Renal pelvis (tissue), 4 donors: ENCODE measurements around the gene YTHDC1. TPM values are rescaled to one million over a fixed set of nuclear protein-coding genes. Genes with fewer than 3 reads are reported as not detected.

ENCODE experiments used
- DNase-seq: peaks from one replicate; pipeline ENCODE4 v3.0.0-alpha.2; 2013
- polyA plus RNA-seq, 3 donors: library from polyadenylated mRNA; unstranded; fragments of 120-200 nt; gene quantifications; one replicate each; pipeline ENCODE4 v1.2.1, GENCODE V29; 2013; ENCODE audit not compliant: insufficient read length in 3 of 3

Gene YTHDC1
- polyA plus RNA-seq, 3 donors = 158 to 204 (median 184) TPM

DNA sequence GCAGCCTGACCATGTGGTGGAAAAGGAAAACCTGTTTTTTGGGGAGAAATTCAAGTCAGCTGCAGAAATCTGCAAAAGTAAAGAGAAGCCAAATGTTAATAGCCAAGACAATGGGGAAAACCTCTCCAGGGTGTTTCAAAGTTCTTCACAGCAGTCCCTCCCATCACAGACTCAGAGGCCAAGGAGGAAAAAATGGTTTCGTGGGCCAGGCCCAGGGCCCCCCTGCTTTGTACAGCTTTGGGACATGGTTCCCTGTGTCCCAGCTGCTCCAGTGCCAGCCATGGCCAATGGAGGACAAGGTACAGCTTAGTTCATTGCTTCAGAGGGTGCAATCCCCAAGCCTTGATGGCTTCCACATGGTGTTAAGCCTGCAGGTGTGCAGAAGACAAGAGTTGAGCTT lies 15.2 kb upstream of the YTHDC1 start:
- DNase-seq = no peak

GRCh38 chr4:68361146-68361589 lies 11.3 kb upstream of the YTHDC1 start:
- no peak for DNase-seq

DNA sequence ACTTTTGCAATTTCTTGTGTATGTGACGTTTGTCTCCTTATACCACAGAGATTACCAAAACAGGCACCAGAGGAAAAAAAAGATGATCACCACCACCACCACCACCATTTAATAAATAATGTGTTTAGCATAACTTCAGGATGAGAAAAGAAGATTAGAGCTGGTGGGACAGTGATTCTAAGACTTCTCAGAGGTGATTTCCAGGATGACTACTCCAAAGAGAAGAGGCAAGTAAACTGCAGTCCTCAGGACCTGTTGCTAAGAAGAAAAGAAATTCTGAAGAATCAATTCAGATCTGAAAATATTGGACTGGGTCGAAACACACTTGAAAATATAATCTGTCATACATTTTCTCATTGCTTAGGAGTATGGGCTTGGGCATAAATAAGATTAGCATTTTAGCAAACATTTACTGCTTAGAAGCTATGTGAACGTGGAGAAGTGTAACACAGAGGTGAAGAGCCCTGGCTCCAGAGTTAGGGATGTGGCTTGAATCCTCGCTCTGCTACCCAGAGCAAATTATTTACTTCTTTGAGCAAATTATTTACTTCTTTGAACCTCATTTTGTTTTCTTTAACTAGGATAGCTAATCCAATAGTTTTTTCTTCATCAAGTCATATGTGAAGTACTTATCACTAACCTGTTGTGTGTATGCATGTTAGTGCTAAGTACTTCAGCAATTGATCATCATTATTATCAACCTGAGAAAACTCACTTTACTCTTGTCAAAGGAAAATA lies 10.5 kb upstream of the YTHDC1 start:
- no peak for DNase-seq

- DNase-seq = no peak
Observed at GRCh38 chr4:68359508-68359907, 9.6 kb upstream of the YTHDC1 start.

- no peak for DNase-seq
Observed at GRCh38 chr4:68358988-68359387, 9.1 kb upstream of the YTHDC1 start.

GRCh38 chr4:68352791-68353190 lies 2.9 kb upstream of the YTHDC1 start:
- no peak for DNase-seq

DNA sequence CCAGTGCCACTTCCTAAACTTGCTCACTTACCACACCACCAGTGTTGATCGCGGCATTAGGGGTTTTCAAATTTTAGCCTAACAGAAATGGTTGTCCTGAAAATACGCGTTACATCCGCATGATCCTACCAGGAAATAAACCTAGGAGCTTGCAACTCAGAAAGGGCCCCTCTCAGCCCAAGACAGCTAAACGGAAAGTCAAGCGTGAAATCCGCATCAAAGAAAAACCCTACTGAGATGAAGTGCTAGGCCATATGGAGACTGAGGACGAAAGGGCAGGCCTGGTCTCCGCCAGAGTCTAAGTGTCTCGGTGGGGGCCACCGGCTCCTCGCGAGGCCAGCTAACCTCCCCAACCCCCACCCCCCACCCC lies 626 bp downstream of the YTHDC1 start:
- no peak for DNase-seq

DNA sequence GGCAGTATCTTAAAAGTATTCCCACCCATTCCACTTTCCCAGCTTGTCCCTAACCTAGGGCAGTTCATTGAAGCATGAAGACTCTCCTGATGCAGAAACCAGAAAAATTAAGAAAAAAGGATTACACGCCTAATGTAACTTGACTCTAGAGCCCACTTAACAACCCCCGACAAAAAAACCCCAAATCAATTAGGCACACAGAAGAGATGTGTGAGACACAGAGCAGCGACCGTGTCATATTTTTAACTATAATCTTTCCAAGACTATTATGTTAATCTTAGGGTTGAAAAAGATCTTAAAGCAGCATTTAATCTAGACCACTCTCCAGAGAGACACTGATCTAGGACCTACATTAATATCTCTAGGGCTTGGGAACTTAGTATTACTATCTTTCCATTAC lies 1.3 kb downstream of the YTHDC1 start:
- DNase-seq = no peak

DNA sequence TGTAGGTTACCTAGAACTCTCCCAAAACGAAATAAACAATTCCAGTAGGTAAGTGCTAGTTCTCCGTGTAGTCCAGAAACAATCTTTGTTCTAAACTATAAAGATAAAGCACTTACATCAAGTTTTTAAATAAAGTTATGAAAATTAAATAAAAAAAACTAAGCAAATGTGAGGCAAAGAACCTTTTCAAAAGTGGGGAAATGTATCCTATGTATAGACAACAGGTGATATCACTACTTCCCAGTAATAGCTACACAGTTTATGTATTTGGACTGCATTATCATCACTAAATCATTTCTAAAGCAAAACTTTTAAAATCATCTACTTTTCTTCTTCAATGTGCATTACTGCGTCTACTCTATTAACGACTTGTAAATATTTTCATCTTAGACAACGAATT lies 2.0 kb downstream of the YTHDC1 start:
- DNase-seq = no peak

DNA sequence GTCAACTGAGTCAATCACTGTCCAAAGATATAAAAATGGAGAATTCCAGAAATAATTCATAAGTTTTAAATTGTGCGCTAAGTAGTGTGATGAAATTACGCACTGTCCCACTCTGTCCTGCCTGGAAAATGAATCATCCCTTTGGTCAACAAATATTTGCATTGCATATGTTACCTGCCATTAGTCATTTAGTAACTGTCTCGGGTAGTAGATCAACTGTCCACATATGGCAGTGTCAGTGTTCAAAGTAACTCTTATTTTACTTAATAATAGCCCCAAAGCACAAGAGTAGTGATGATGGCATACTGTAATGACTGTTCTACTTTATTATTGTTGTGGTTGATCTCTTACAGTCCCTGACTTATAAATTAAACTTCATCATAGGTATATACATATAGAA lies 3.4 kb downstream of the YTHDC1 start:
- DNase-seq = no peak

GRCh38 chr4:68344785-68345184 lies 5.1 kb downstream of the YTHDC1 start:
- no peak for DNase-seq

GRCh38 chr4:68344049-68344448 lies 5.8 kb downstream of the YTHDC1 start:
- no peak for DNase-seq

DNA sequence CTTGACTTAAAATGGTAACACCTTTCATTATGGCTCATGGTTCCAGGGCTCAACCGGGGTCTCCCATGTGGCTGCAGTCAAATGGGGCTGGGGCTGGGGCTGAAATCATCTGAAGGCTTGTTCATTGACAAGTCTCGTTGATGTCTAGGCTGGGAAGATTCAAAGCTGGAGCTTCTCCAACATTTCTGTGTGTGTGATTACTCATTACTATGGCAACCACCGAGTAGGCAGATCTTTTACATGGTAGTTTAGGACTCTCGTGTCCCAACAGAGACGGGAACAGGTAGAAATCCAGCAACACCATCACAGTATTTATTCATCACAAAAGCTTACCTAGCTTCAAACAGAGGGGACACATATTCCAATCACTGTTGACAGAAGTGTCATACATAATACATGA lies 7.8 kb downstream of the YTHDC1 start:
- DNase-seq = peak; percentile 23

- DNase-seq = no peak
Observed at GRCh38 chr4:68338625-68339024, 11.3 kb downstream of the YTHDC1 start.

GRCh38 chr4:68337522-68337921 lies 12.4 kb downstream of the YTHDC1 start:
- DNase-seq = no peak

- DNase-seq = no peak
Observed at GRCh38 chr4:68337004-68337403, 12.9 kb downstream of the YTHDC1 start.

DNA sequence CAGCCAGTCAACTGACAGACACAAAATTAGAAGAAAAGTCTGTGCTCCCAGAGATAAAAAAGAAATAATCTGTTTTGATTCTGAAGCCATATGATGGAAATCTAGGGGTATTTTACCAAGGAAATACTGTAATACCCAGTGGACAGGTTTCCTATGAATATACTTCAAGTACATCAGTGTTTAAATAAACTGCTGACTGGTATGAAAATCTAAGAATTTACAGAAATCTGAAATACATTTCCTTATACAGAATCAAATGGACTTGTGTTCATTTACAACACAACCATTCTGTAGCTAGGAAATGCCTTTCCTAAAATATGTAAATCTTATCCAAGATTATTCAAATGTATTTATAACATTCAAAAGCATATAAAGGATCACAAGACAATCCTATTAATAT lies 13.4 kb downstream of the YTHDC1 start:
- no peak for DNase-seq

DNA sequence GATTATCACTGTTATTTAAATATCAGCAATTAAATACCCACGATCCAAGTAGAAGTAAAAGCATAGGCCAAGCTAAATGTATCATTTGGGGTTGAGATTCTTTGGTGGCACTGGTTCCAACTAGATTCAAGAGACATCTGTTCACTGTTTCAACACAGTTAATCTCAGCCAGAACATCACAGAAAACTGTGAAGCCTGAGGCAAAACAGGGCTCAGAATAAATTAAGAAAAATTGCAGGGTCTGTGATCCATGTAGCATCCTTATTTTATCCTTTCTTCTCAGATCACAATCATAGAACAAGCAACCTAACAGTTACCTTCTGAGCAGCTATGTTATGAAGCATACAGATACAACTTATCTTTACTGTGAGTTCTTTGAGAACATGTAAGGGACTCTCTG lies 23.7 kb downstream of the YTHDC1 start:
- DNase-seq = no peak

DNA sequence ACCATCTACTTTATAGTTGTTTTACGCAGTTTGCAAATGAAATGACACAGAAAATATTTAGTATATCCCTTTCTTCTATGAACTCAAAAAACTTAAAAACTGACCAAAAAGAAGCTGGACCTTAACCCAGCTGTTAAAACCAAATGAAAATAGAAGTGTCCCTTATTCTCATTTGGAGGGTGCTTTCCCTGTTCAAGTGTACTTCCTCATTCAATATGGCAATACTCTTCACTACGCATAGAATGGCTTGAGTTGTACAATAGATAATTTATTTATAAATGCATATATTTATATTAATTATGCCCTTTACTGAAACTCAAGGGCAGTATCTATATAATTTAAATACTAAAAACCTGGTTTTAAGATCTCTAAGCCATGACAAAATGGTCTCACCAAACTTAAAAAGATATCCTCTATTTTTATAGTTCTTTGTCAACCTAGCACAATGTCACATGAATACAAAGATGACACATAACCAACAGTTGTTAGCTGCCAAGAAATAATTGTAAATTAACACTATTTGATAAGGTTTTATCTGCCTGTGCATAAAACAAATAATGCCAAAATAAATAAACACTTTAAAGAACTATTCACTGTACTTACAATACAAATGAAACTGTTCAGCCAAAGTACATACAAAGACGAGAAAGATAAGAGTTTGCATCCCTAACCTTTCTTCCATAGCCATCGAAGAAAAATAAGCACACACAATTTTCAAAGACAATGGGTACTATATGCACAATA lies 25.2 kb downstream of the YTHDC1 start:
- no peak for DNase-seq

DNA sequence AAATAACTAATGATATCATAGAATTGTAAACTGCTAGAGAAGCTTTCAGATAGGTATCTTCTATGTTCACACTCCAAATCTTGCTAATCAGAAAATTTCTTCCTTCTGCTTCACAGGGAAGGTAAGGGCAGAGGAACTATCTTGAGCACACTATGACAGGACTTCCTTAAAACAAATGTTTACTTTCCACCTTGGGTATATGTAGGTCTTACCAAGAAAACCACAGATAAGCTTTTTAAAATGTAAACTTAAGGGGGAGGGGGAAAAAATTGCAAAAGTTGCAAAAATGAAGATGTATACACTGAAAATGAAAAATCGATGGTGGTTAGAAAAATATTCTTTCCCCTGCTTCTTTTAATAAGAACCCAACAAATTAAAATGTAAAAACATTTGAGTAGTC lies 30.9 kb downstream of the YTHDC1 start:
- no peak for DNase-seq

DNA sequence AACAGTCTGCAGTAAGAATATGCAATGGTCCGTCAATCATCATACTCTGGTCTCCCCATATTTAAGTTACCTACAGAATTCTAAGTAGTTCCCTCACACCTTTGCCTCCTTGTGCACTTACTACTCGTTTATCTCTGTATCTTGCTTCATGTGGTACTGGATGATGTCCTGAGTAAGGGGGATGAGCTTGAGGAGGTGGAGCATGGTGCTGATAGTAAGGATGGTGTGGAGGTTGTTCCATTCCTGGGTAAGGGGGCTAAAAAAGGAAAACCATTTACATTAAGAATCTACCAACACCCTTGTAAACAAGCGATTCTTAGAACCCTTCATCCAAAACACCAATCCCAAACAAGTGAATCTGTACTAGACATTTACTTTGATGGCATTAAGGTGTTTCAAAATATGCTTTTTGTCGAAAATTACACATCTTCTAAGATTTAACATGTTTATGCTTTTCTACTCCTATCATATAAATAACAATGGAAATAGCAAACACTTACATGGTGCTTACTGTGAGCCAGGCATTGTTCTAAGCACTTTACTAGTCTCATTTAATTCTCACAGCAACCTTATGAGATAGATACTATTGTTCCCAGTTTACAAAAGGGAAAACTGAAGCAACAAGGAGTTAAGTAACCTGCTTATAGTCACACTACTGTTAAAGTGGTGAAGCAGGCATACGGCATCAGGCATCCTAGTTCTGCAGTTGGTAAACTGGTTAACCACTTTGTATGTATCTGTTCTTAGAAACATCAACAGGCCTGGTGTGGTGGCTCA lies 33.5 kb downstream of the YTHDC1 start:
- no peak for DNase-seq

DNA sequence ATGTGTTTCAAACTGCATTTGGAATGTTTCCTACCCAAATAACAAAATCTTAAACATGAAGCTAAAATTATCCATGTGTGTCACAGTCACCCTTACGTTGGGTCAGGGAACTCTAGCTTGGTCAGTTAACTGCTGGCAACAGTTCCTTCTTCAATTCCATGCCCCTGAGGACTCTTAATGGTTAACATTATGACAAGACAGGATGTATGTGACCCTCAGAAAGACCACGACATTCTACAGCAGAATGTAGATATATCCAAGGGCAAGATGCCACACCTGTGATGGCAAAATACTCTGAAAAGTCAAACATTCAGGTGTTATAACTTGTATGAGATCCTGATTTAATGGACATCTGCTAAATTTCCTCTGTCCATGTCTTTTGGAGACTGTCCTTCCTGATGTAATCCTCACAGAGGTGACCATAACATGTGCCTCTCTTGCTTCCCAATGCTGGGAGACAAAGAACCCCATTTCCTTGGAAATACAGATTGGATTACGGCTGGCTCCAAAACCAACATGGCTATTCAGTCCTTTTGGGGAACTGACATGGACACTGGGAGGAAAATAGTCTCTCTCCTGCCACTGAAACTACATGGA lies 39.1 kb downstream of the YTHDC1 start:
- no peak for DNase-seq

DNA sequence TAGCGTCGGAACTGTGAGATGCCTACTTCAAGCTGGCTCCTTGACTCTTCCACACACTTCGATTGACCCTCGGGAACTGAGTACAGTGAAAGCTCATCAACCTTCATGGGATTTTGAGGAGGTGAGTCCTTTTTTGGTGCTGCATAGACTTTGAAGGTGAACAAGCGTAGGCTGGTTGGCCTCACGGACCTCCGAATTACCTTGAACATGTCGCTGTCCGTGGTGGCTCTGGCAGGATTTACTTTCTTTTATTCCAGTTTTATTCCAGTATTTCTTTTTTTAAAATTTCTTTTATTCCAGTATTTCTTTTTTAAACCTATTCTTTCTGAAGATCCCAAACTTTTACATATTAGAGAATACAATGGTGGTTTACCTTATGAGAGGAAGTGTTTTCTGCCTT lies 45.2 kb downstream of the YTHDC1 start:
- no peak for DNase-seq
